K562 (cell line): ENCODE data around the gene LRRC71.

Experiments
- ELK1 ChIP-seq: sonication (generic); formaldehyde crosslinking; IDR thresholded peaks from 2 replicates; pipeline ENCODE4 v1.8.1; 2022; ENCODE audit warnings: missing genetic modification reagents
- KDM1A ChIP-seq, 2 experiments: fragments of 450-650 bp; IDR thresholded peaks; 2 replicates each; pipeline ENCODE4 v1.6.1; 2016; ENCODE audit warnings: mild to moderate bottlenecking in 2 of 2
- ZHX1 ChIP-seq: fragments of 150-350 bp; conservative IDR thresholded peaks from 2 replicates; pipeline ENCODE4 v1.6.1; 2014; ENCODE audit warnings: low read length

- TF ChIP-seq ELK1 (no peak), ZHX1 (no peak), KDM1A (IDR thresholded peaks at IDR 0.05) (no peak)
These were observed 60.1 kb downstream of the LRRC71 start for GRCh38 chr1:156980551-156980950.
